ENCODE data around the gene FAT4. TPM values are rescaled to one million over a fixed set of nuclear protein-coding genes. Genes with fewer than 3 reads are reported as not detected.

Gene FAT4
- 0.65 and 1.2 TPM in 2 replicates for total RNA-seq

GRCh38 chr4:125314676-125315575, at the start of gene FAT4:
Gene FAT4, plus strand, starts transcription at chr4:125314955. Its CDS starts 1,457 bp downstream, at chr4:125316412.

